Central memory CD4-positive, alpha-beta T cell (primary cell): ENCODE data around the gene SLC27A4.
"Not testable (repeated sequence)": the region's sequence is repeated elsewhere in the genome, so short reads cannot be mapped to it uniquely, and the experiment has no call there.

Source experiments
- DNase-seq: peaks from one replicate; pipeline ENCODE4 v3.0.0; 2022

The SLC27A4 gene

GRCh38 chr9:128325629-128326028, 14.7 kb upstream of the SLC27A4 start:
- DNase-seq = no peak

GRCh38 chr9:128333451-128333869, 6.9 kb upstream of the SLC27A4 start:
- no peak for DNase-seq

- DNase-seq = no peak
These were observed 5.2 kb upstream of the SLC27A4 start for GRCh38 chr9:128335161-128335560.

GRCh38 chr9:128335914-128336313, 4.4 kb upstream of the SLC27A4 start:
- no peak for DNase-seq

GRCh38 chr9:128337936-128338335, 2.4 kb upstream of the SLC27A4 start:
- no peak for DNase-seq

GRCh38 chr9:128338852-128339614, 1.3 kb upstream of the SLC27A4 start:
- DNase-seq = not testable (repeated sequence)

- no peak for DNase-seq
These were observed 536 bp downstream of the SLC27A4 start for GRCh38 chr9:128340691-128341434.

GRCh38 chr9:128341435-128341849, 1.1 kb downstream of the SLC27A4 start:
- DNase-seq = peak; percentile 65

GRCh38 chr9:128342971-128343680, 2.8 kb downstream of the SLC27A4 start:
- DNase-seq = no peak

- DNase-seq = no peak
These were observed 3.5 kb downstream of the SLC27A4 start for GRCh38 chr9:128343855-128344254.

- DNase-seq = no peak
These were observed 4.7 kb downstream of the SLC27A4 start for GRCh38 chr9:128344931-128345605.

- DNase-seq = no peak
These were observed 8.8 kb downstream of the SLC27A4 start for GRCh38 chr9:128349125-128349524.

GRCh38 chr9:128349772-128350171, 9.4 kb downstream of the SLC27A4 start:
- no peak for DNase-seq

- DNase-seq = no peak
These were observed 15.1 kb downstream of the SLC27A4 start for GRCh38 chr9:128355451-128355850.

GRCh38 chr9:128358090-128358489, 17.8 kb downstream of the SLC27A4 start:
- no peak for DNase-seq

GRCh38 chr9:128358861-128359260, 18.5 kb downstream of the SLC27A4 start:
- no peak for DNase-seq

GRCh38 chr9:128360826-128361225, 20.5 kb downstream of the SLC27A4 start:
- DNase-seq = no peak

GRCh38 chr9:128361296-128361985, 21.1 kb downstream of the SLC27A4 start:
- no peak for DNase-seq

GRCh38 chr9:128361986-128362646, 21.8 kb downstream of the SLC27A4 start:
- DNase-seq = peak; percentile 59

- no peak for DNase-seq
These were observed 22.4 kb downstream of the SLC27A4 start for GRCh38 chr9:128362774-128363173.

GRCh38 chr9:128365525-128365924, 25.2 kb downstream of the SLC27A4 start:
- no peak for DNase-seq
